ENCODE data around the gene SUGCT. TPM values are rescaled to one million over a fixed set of nuclear protein-coding genes. Genes with fewer than 3 reads are reported as not detected.
A peak's percentile ranks its signal among the peaks of the same experiment; 100 is the strongest.

SUGCT gene
- total and polyA plus RNA-seq, 8 donors = 0.87 to 8.0 (median 2.9) TPM; not detected in 1

DNA sequence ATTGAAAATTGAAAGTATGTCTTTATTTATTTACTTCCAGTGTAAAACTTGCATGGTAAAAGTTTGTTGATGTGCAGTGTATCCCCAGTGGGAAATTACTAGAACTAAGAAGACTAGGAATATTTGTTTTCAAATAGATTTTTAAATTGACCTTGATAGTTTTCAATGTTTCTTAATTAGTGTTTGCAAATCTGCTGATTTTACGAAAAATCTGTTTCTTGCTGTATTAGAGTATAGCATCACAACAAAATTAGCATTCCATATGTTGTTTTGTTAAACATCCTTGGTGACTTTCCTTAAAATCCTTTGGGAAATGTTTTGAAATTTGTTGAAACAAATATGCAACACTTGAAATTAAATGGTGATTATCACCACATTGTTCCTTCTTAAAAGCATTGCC lies 425.9 kb downstream of the SUGCT start:
- H3K9me3 ChIP-seq = no peaks in the 10 kb centered on the region
- TF ChIP-seq EP300 (IDR thresholded peaks at IDR 0.05) (no peak), POLR2A (IDR thresholded peaks at IDR 0.05) (no peak), POLR2AphosphoS5 (IDR thresholded peaks at IDR 0.05) (no peak)
- TF ChIP-seq, protein P1, sequence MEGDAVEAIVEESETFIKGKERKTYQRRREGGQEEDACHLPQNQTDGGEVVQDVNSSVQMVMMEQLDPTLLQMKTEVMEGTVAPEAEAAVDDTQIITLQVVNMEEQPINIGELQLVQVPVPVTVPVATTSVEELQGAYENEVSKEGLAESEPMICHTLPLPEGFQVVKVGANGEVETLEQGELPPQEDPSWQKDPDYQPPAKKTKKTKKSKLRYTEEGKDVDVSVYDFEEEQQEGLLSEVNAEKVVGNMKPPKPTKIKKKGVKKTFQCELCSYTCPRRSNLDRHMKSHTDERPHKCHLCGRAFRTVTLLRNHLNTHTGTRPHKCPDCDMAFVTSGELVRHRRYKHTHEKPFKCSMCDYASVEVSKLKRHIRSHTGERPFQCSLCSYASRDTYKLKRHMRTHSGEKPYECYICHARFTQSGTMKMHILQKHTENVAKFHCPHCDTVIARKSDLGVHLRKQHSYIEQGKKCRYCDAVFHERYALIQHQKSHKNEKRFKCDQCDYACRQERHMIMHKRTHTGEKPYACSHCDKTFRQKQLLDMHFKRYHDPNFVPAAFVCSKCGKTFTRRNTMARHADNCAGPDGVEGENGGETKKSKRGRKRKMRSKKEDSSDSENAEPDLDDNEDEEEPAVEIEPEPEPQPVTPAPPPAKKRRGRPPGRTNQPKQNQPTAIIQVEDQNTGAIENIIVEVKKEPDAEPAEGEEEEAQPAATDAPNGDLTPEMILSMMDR (IDR thresholded peaks at IDR 0.05) = no peak
- H3K36me3 ChIP-seq = no peaks in the 10 kb centered on the region
- no peak for DNase-seq
- no peaks in the 10 kb centered on the region for H3K4me1 ChIP-seq
- H3K27ac ChIP-seq = no peak overlapping the region
- WGBS, 5 donors = 79 to 92% (median 89%) methylated on average over 1 of the region's 1 CpG
- no peaks in the 10 kb centered on the region for H3K27me3 ChIP-seq
- intact Hi-C loops (cut with DNase I; ENCODE audit: low total_unique reads) = no loop called here
- no peak overlapping the region for H3K4me3 ChIP-seq

- peaks cover 0 to 5% (median 0%) of the 10 kb centered on the region in 4 donors for H3K4me1 ChIP-seq
- 43 to 66% (median 56%) methylated on average over 5 of the region's 5 CpGs for WGBS, 5 donors
- no peaks in the 10 kb centered on the region for H3K9me3 ChIP-seq
- H3K27me3 ChIP-seq = no peaks in the 10 kb centered on the region
- DNase-seq = no peak
- no peak overlapping the region for H3K4me3 ChIP-seq
- no peak for TF ChIP-seq POLR2AphosphoS5 (IDR thresholded peaks at IDR 0.05)
- TF ChIP-seq, protein P1 (IDR thresholded peaks at IDR 0.05) = no peak
- TF ChIP-seq POLR2A (IDR thresholded peaks at IDR 0.05) = no peak
- no peak for TF ChIP-seq EP300 (IDR thresholded peaks at IDR 0.05)
- H3K36me3 ChIP-seq = no peaks in the 10 kb centered on the region
- no peak overlapping the region for H3K27ac ChIP-seq
- intact Hi-C loops (cut with DNase I; ENCODE audit: low total_unique reads) = no loop called here
These were observed 432.1 kb downstream of the SUGCT start for GRCh38 chr7:40566879-40567278.

DNA sequence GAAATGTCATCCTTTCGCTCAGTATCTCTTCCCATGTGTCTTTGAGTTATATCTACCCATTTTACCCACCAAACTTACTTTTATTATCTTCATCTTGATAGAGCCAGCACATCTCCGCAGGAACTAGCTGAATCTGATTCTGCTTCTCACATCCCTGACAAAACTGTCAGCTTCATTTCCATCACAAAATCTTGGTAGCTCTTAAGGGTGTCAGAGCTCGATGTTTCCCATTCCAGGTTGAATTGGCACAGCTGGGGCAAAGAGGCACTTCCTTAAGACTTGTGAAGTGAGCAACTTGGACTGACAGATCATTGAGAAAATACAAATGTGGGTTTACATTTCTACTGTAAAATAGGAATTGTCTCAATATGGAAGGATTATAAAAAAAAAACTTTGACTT lies 434.5 kb downstream of the SUGCT start:
- Histone ChIP-seq H3K27ac (no peak overlapping the region), H3K9me3 (no peaks in the 10 kb centered on the region), H3K27me3 (no peaks in the 10 kb centered on the region), H3K4me3 (no peak overlapping the region), H3K36me3 (no peaks in the 10 kb centered on the region), H3K4me1 (peaks cover 0 to 5% (median 0%) of the 10 kb centered on the region in 4 donors)
- intact Hi-C loops (cut with DNase I; ENCODE audit: low total_unique reads) = no loop called here
- WGBS, 5 donors = 77 to 89% (median 83%) methylated on average over 3 of the region's 3 CpGs
- DNase-seq = no peak
- TF ChIP-seq POLR2A (IDR thresholded peaks at IDR 0.05) (no peak), EP300 (IDR thresholded peaks at IDR 0.05) (no peak), POLR2AphosphoS5 (IDR thresholded peaks at IDR 0.05) (no peak)
- TF ChIP-seq, protein P1 (IDR thresholded peaks at IDR 0.05) = no peak

GRCh38 chr7:40570223-40570622 lies 435.4 kb downstream of the SUGCT start:
- H3K9me3 ChIP-seq = no peaks in the 10 kb centered on the region
- peak in 1 of 2 donors; percentile 11 for DNase-seq
- no peak overlapping the region for H3K4me3 ChIP-seq
- 11 to 50% (median 24%) methylated on average over 1 of the region's 1 CpG for WGBS, 5 donors
- intact Hi-C loops (cut with DNase I; ENCODE audit: low total_unique reads) = no loop called here
- no peaks in the 10 kb centered on the region for H3K36me3 ChIP-seq
- H3K27ac ChIP-seq = no peak overlapping the region
- H3K4me1 ChIP-seq = peaks cover 0 to 5% (median 0%) of the 10 kb centered on the region in 4 donors
- TF ChIP-seq EP300 (IDR thresholded peaks at IDR 0.05) = no peak
- no peak for TF ChIP-seq POLR2A (IDR thresholded peaks at IDR 0.05)
- no peak for TF ChIP-seq POLR2AphosphoS5 (IDR thresholded peaks at IDR 0.05)
- TF ChIP-seq, protein P1 (IDR thresholded peaks at IDR 0.05) = no peak
- no peaks in the 10 kb centered on the region for H3K27me3 ChIP-seq

Data from stomach (tissue), 9 donors.